HG03159 (cell line): Measurements from ENCODE around the gene LNPEP.
"Not testable (repeated sequence)": the region's sequence is repeated elsewhere in the genome, so short reads cannot be mapped to it uniquely, and the experiment has no call there.

Experiments used
- ATAC-seq: cut with Tn5 transposase; IDR thresholded peaks from one replicate; pipeline ENCODE4 v1.9.1; 2021; ENCODE audit warnings: mild to moderate bottlenecking, moderate library complexity; ENCODE audit not compliant: unreplicated experiment

The LNPEP gene

GRCh38 chr5:96928931-96929708 is 6.8 kb upstream of the LNPEP start:
- ATAC-seq, result no peak

DNA sequence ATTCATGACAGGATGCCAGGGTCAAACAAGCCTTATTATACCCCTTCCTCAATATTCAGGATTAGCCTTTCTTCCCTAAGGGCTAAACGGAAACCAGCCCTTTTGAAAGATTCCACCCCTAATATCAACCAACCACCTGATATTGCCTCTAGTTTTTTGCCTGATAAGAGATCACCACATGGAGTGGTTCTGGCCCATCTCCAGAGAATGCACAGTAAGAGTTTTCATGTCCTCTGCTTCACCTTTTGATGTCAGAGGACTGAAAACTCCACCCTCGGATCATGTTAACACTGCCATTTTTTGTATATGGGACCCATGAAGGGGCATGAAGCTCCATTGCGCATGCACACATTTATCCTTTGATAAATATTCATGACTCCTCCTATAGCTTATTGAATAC is 5.8 kb upstream of the LNPEP start:
- no peak for ATAC-seq

- no peak for ATAC-seq
Observed at GRCh38 chr5:96930589-96930988, 5.3 kb upstream of the LNPEP start.

GRCh38 chr5:96931037-96931436 is 4.8 kb upstream of the LNPEP start:
- ATAC-seq, result not testable (repeated sequence)

GRCh38 chr5:96931605-96932004 is 4.3 kb upstream of the LNPEP start:
- no peak for ATAC-seq

GRCh38 chr5:96932026-96932425 is 3.9 kb upstream of the LNPEP start:
- no peak for ATAC-seq

- no peak for ATAC-seq
Observed at GRCh38 chr5:96933764-96934707, 1.8 kb upstream of the LNPEP start.

DNA sequence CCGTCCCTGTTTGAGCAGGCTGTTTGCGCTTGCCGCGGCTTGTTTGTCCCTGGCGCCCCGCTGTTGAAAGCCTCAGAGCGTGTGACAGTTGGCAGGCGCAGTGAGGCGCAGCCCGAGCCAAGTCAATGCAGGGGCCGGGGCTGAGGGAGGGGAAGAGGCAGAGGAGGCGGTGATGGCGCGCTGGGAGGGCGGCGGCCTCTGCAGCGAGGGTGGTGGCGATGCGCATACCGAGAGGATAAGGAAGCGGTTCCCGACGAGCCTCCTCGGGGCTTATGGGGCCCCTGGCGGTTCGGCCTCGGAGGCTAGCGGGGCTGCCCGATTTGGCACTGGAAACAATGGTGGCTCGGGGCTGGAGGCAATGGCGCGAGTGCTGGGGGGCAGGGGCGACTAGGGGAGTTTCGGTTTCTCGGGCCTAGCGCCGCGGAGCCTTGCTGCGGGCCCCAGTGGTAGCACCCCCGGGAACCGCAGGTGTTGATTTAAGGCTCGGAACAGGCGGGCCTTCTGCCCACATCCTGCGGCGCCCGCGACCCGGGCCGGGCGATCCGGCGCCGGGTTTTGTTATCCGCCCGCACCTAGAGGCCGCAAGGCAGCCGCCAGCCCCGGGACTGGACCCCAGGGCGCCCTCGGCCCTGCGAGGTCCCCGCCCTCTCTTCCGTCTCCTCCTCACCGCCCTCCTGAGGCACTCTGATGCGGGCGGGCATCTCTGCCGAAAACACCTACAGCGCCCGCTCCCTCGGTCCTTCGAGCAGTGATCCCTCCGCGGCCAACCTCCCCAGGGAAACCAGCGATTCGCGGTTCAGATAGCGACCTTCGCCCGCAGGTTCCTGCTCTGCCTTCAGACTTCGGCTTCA is 947 bp upstream of the LNPEP start:
- peak; percentile 60 for ATAC-seq

DNA sequence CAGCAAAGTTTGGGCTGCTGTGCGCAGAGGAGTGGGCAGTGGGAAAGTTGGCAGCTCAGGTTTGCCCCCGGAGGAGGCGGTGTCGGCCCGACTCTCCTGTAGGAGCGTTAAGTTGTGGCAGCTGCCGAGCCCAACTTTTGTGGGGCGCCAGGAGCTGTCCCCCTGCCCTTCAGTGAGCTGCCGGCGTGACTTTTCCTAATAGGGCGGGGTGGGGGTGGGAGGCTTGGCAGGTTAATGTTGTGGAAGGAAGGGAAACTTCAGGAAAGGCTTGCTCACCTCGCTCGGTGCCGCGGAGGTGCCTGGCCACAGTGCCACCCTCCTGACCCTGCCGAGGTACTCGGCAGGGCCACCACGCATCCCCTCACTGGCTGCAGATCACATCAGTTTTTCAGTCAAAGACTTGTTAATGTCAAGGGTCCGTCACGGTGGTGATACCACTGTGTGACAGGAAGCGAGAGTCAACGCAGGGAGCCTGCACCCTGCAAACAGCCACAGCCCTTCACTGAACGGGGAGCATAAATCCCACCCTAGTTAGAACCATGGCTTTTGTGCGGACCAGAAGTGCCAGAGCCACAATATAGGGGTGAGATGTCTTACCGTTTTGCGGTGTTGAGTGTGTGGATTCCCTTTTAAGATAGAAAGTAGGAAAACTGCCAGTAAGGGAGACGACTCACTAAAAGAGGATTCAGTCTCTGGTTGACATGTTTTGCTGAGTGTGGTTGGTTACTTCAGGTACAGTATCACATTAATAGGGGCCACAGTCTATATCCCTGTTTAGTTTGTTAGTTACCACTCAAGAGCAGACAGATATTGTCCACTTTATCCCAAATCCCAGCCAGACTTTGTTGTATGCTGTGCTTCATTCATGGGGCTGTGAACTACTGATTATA is 796 bp downstream of the LNPEP start:
- ATAC-seq, result peak; percentile 28

DNA sequence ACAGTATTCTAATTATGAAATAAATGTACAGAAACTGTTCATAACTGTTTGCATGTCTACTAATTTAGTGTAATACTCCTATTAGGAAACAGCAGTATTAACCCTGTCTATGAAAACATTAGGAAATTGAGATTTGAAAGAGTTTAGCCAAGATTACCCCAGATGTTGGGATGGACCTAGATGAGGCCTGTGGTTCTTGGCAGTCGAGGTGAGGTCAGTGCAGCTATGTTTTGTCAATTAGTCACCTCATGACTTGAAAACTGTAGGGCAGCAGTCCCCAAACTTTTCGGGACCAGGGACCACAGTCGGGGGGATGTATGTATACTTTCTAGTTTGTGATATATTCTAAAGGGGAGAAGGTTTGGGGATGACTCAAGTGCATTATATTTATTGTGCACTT is 4.7 kb downstream of the LNPEP start:
- no peak for ATAC-seq

GRCh38 chr5:96941140-96941539 is 5.3 kb downstream of the LNPEP start:
- no peak for ATAC-seq

GRCh38 chr5:96942078-96942477 is 6.2 kb downstream of the LNPEP start:
- no peak for ATAC-seq

GRCh38 chr5:96942911-96943310 is 7.0 kb downstream of the LNPEP start:
- ATAC-seq, result no peak

DNA sequence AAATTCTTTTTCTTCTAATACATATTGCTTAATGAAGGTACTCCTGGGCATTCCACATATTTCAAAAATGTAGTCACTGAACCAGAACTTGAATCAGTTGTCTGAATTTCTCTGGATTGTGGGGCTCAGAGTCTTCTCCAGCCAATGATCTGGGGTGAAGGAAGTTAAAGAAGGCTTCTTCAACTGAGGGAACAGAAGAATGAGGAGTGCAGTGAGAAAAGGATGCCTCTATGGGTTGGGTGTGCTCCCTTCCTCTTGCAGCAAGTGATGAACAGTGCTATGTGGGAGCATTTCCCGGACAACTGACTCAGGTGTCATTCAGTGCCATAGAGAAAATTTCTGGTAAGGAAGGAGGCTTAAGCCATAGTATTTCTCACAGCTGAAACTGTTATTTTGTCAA is 7.9 kb downstream of the LNPEP start:
- no peak for ATAC-seq

DNA sequence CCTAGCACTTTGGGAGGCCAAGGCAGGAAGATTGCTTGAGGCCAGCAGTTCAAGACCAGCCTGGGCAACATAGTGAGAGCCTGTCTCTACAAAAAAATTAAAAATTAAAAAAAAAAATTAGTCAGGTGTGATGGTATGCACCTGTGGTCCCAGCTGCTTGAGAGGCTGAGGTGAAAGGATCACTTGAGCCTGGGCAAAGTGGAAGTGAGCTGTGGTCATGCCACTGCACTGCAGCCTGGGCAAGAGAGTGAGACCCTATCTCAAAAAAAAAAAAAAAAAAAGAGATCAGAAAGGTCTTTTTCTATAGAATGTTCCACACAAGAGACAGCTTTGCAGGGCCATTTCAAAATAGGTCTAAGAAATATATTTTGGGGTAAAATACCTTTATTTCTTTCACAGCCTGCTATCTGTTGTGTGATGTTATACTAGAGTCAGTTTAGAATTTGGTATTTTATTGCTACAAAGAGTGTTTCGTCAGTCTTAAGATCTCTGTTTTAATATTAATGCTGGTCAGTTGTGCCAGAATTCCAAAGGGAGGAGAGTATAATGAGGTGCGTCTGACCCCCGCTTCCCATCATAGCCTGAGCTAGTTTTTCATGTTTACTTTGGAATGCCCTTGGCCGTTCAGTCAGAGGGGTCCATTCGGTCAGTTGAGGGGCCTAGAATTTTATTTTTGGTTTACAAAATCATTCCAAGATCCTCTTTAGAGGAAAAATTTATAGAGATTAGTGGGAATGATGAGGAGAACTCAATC is 9.4 kb downstream of the LNPEP start:
- no peak for ATAC-seq

GRCh38 chr5:96946381-96946780 is 10.5 kb downstream of the LNPEP start:
- no peak for ATAC-seq

GRCh38 chr5:96952118-96952750 is 16.4 kb downstream of the LNPEP start:
- ATAC-seq, result no peak

- no peak for ATAC-seq
Observed at GRCh38 chr5:96952974-96953730, 17.3 kb downstream of the LNPEP start.
